ENCODE measurements around the gene EEIG2.

Gene EEIG2

DNA sequence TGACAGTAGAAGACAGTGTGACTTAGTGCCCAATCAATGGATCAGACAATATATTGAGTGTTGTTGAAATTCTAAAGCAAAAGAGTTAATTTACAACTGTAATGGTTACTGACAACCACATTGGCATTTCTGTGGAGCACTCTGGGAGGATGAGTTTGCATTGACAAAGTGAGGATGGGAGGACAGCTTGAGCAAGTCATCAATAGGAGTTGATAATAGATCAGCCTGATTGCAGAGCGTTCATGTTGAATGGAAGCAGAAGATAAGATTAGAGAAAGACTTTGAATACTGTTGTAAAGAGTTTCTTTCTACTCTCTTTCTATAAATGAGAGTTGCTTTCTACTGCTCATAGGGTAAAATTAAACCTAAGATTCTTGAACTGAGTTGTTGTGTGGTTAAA is 3.9 kb downstream of the EEIG2 start:
- Histone ChIP-seq H3K9me3 (ENCODE audit: control insufficient read depth, low read length) (no peaks in the 10 kb centered on the region), H3K4me1 (ENCODE audit: control insufficient read depth, insufficient read depth, low read length, poor library complexity, severe bottlenecking) (peaks cover 5% of the 10 kb centered on the region), H3K4me3 (ENCODE audit: extremely low read depth, insufficient read depth, low read length, poor library complexity, severe bottlenecking) (no peak overlapping the region), H3K36me3 (ENCODE audit: control insufficient read depth, insufficient read depth, low read length) (no peaks in the 10 kb centered on the region), H3K27ac (ENCODE audit: low read depth, low read length, severe bottlenecking) (no peak overlapping the region)
- 67 to 78% methylated on average over 1 of the region's 1 CpG for WGBS, 2 experiments (ENCODE audit: insufficient coverage in 2 of 2)

DNA sequence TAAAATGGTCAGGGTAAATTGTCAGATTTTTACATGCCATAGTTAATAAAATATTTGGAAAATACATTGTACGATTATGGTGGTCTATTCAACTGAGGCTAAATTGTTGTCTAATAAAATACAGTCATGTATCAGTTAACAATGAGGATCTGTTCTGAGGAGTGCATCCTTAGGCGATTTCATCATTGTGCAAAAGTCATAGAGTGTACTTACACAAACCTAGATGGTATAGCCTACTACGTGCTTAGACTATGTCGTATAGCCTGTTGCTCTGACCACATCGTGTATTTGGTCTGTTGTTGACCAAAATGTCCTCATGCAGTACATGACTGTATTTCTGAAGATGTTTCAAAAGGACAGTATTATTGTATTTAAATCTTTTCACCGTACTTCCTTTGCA is 5.2 kb downstream of the EEIG2 start:
- Histone ChIP-seq H3K36me3 (ENCODE audit: control insufficient read depth, insufficient read depth, low read length) (no peaks in the 10 kb centered on the region), H3K4me3 (ENCODE audit: extremely low read depth, insufficient read depth, low read length, poor library complexity, severe bottlenecking) (no peak overlapping the region), H3K9me3 (ENCODE audit: control insufficient read depth, low read length) (no peaks in the 10 kb centered on the region), H3K4me1 (ENCODE audit: control insufficient read depth, insufficient read depth, low read length, poor library complexity, severe bottlenecking) (no peaks in the 10 kb centered on the region), H3K27ac (ENCODE audit: low read depth, low read length, severe bottlenecking) (no peak overlapping the region)
- WGBS, 2 experiments (ENCODE audit: insufficient coverage in 2 of 2) = 97 to 100% methylated on average over 3 to 4 of the region's 6 CpGs

DNA sequence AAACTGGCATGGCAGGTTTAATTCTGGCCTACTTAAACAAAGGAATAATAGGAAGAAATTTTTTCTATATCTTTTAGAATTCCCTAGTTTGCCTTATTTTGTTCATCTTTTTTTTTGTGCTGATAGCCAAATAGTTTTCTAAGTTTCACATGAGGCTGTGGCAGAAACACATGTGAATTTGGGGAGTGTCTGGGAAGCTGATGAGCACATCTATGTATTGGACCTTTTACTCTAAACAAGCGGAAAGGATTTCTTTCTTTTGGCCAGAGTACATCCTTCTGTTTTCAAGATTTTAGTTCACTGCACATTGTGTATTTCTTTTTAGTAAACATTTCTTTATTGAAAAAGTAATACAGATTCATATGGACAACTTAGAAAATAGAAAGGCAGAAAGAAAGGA is 5.6 kb downstream of the EEIG2 start:
- H3K4me1 ChIP-seq (ENCODE audit: control insufficient read depth, insufficient read depth, low read length, poor library complexity, severe bottlenecking) = no peaks in the 10 kb centered on the region
- no CpG with 5 or more reads among the region's 1 CpG for WGBS, 2 experiments (ENCODE audit: insufficient coverage in 2 of 2)
- no peaks in the 10 kb centered on the region for H3K9me3 ChIP-seq (ENCODE audit: control insufficient read depth, low read length)
- H3K4me3 ChIP-seq (ENCODE audit: extremely low read depth, insufficient read depth, low read length, poor library complexity, severe bottlenecking) = no peak overlapping the region
- no peak overlapping the region for H3K27ac ChIP-seq (ENCODE audit: low read depth, low read length, severe bottlenecking)
- H3K36me3 ChIP-seq (ENCODE audit: control insufficient read depth, insufficient read depth, low read length) = no peaks in the 10 kb centered on the region

DNA sequence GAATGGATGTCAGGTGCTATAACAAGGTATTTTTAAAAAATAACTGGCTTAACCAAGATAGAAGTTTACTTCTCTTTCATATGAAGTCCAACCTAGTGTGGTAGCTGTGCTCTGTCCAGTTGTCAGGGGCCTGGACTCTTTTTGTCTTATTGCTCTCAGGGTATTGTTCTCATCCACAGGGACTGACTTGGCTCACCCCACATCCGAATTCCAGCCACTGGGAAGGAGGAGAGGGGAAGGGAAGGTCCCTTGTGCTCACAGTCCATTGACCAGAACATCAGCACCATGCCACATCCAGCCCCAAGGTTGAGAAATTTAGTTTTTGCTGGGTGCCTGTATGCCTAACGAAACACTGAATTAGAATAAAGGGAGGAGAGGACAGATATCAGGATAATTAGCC is 8.7 kb downstream of the EEIG2 start:
- Histone ChIP-seq H3K27ac (ENCODE audit: low read depth, low read length, severe bottlenecking) (no peak overlapping the region), H3K9me3 (ENCODE audit: control insufficient read depth, low read length) (no peaks in the 10 kb centered on the region), H3K4me3 (ENCODE audit: extremely low read depth, insufficient read depth, low read length, poor library complexity, severe bottlenecking) (no peak overlapping the region), H3K36me3 (ENCODE audit: control insufficient read depth, insufficient read depth, low read length) (peaks cover 2% of the 10 kb centered on the region), H3K4me1 (ENCODE audit: control insufficient read depth, insufficient read depth, low read length, poor library complexity, severe bottlenecking) (no peaks in the 10 kb centered on the region)
- WGBS, 2 experiments (ENCODE audit: insufficient coverage in 2 of 2) = no CpG with 5 or more reads among the region's 2 CpGs

DNA sequence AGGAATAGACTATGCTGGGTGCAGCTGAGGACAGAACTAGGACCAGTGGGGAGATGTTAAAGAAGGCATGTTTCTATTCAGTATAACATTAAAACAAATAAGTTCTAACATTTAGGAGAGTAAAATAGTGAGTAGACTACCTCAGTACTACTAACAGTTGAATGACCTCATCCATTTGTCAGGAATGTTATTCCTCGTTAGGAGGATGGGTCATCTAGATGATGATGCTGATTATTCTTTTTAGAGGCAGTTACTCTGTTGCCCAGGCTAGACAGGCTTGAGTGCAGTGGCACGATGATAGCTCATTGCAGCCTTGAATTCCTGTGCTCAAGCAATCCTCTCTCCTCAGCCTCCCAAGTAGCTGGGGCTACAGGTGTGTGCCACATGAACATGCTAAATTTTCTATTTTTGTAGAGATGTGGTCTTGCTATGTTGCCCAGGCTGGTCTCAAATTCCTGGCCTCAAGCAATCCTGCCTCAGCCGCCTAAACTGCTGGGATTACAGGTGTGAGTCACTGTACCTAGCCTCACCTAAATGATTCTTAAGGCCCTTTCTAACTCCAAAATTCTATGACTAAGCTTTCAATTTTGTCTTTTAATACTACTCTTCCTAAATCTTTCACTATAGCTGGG is 9.3 kb downstream of the EEIG2 start:
- Histone ChIP-seq H3K9me3 (ENCODE audit: control insufficient read depth, low read length) (no peaks in the 10 kb centered on the region), H3K4me3 (ENCODE audit: extremely low read depth, insufficient read depth, low read length, poor library complexity, severe bottlenecking) (no peak overlapping the region), H3K4me1 (ENCODE audit: control insufficient read depth, insufficient read depth, low read length, poor library complexity, severe bottlenecking) (no peaks in the 10 kb centered on the region), H3K27ac (ENCODE audit: low read depth, low read length, severe bottlenecking) (no peak overlapping the region), H3K36me3 (ENCODE audit: control insufficient read depth, insufficient read depth, low read length) (peaks cover 2% of the 10 kb centered on the region)
- 88 to 94% methylated on average over 1 to 2 of the region's 3 CpGs for WGBS, 2 experiments (ENCODE audit: insufficient coverage in 2 of 2)

DNA sequence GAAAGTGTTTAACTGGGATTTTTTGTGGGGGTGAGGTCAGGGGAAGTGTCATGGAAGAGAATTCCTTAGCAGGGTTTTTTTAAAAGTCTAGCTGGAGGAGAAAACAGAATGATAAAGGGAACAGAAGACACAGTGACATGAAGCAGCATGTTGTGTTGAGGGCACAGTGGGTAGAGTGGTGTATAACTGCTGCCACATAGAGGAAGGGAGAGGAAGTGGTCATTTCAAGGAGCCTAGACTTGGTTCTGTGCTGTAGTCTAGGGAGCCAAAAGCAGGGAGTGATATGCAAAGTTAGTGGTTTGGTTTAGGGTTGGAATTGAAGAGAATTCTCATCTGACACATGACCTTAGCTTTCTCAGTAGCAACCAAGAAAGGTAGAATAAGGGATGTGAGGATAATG is 10.2 kb downstream of the EEIG2 start:
- no peaks in the 10 kb centered on the region for H3K4me1 ChIP-seq (ENCODE audit: control insufficient read depth, insufficient read depth, low read length, poor library complexity, severe bottlenecking)
- no peaks in the 10 kb centered on the region for H3K9me3 ChIP-seq (ENCODE audit: control insufficient read depth, low read length)
- H3K27ac ChIP-seq (ENCODE audit: low read depth, low read length, severe bottlenecking) = no peak overlapping the region
- no peak overlapping the region for H3K4me3 ChIP-seq (ENCODE audit: extremely low read depth, insufficient read depth, low read length, poor library complexity, severe bottlenecking)
- H3K36me3 ChIP-seq (ENCODE audit: control insufficient read depth, insufficient read depth, low read length) = peaks cover 2% of the 10 kb centered on the region

DNA sequence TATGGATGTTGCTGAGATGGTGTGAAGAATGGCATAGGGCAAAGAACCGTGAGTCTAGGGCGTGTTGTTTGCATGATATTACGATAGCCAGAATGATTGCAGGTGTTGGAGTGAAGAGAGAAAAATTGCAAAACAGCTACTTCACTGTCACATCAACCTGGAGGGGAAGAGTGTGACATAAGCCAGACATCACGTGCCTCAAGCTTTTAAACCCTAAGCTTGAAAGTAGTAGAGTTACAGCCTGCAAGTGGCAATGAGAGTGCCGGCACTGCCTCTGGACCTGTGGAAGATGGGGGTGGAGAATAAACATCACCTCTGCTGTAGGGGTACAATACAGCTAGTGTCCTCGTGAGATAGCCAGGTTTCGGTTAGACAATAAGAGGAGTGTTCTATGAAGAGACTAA is 11.1 kb downstream of the EEIG2 start:
- Histone ChIP-seq H3K4me1 (ENCODE audit: control insufficient read depth, insufficient read depth, low read length, poor library complexity, severe bottlenecking) (no peaks in the 10 kb centered on the region), H3K27ac (ENCODE audit: low read depth, low read length, severe bottlenecking) (no peak overlapping the region), H3K9me3 (ENCODE audit: control insufficient read depth, low read length) (no peaks in the 10 kb centered on the region), H3K4me3 (ENCODE audit: extremely low read depth, insufficient read depth, low read length, poor library complexity, severe bottlenecking) (no peak overlapping the region), H3K36me3 (ENCODE audit: control insufficient read depth, insufficient read depth, low read length) (peaks cover 2% of the 10 kb centered on the region)
- WGBS, 2 experiments (ENCODE audit: insufficient coverage in 2 of 2) = 81 to 92% methylated on average over 5 to 6 of the region's 7 CpGs

DNA sequence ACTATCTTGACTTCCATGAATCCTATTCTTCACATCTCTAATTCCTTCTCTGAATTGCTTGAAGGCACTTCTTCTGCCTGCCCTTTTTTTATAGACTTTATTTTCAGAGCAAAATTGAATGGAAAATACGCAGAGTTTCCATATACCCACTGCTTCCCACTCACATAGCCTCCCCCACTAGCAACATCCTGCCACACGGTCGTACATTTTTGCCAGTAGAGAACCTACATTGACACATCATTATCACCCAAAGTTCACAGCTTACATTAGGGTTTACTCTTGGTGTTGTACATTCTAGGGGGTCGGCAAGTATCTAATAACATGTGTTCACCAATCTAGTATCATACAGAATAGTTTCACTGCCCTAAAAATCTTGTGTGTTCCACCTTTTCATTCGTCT is 12.3 kb downstream of the EEIG2 start:
- peaks cover 2% of the 10 kb centered on the region for H3K36me3 ChIP-seq (ENCODE audit: control insufficient read depth, insufficient read depth, low read length)
- no peaks in the 10 kb centered on the region for H3K9me3 ChIP-seq (ENCODE audit: control insufficient read depth, low read length)
- no peak overlapping the region for H3K27ac ChIP-seq (ENCODE audit: low read depth, low read length, severe bottlenecking)
- H3K4me1 ChIP-seq (ENCODE audit: control insufficient read depth, insufficient read depth, low read length, poor library complexity, severe bottlenecking) = no peaks in the 10 kb centered on the region
- 88 to 100% methylated on average over 1 to 2 of the region's 5 CpGs for WGBS, 2 experiments (ENCODE audit: insufficient coverage in 2 of 2)
- H3K4me3 ChIP-seq (ENCODE audit: extremely low read depth, insufficient read depth, low read length, poor library complexity, severe bottlenecking) = no peak overlapping the region

DNA sequence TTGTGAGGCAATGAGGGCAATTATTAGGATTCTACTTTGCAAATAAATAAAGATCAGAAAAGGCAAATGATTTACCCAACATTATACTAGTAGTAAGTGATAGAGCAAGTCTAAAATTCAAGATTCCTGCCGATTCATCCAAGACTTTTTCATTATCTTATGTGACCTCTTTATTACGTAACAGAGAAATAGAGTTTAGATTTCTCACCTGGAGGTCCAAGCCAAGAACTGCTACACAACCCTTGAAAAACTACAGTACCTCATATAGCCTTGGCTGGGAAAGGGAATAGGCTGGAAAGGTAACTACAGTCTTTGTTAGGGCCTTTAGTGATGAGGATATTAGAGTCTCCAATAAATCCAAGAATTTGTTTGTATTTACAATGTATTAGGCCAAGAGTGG is 13.3 kb downstream of the EEIG2 start:
- 80% methylated on average over 1 of the region's 2 CpGs; no CpG with 5 or more reads in 1 of the 2 experiments for WGBS, 2 experiments (ENCODE audit: insufficient coverage in 2 of 2)
- H3K27ac ChIP-seq (ENCODE audit: low read depth, low read length, severe bottlenecking) = no peak overlapping the region
- H3K4me1 ChIP-seq (ENCODE audit: control insufficient read depth, insufficient read depth, low read length, poor library complexity, severe bottlenecking) = no peaks in the 10 kb centered on the region
- H3K9me3 ChIP-seq (ENCODE audit: control insufficient read depth, low read length) = no peaks in the 10 kb centered on the region
- peaks cover 2% of the 10 kb centered on the region for H3K36me3 ChIP-seq (ENCODE audit: control insufficient read depth, insufficient read depth, low read length)
- no peak overlapping the region for H3K4me3 ChIP-seq (ENCODE audit: extremely low read depth, insufficient read depth, low read length, poor library complexity, severe bottlenecking)

DNA sequence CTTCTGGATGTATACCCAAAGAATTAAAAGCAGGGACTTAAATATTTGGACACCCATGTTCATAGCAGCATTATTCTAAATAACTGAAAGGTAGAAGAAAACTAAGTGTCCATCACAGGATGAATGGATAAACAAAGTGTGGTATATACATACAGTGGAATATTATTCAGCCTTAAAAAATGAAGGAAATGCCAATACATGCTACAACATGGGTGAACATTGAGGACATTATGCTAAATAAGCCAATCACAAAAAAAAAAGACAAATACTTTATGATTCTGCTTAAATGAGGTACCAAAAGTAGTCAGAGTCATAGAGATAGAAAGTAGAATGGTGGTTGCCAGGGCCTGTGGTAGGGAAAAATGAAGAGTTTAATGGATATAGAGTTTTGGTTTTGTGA is 14.1 kb downstream of the EEIG2 start:
- no peak overlapping the region for H3K4me3 ChIP-seq (ENCODE audit: extremely low read depth, insufficient read depth, low read length, poor library complexity, severe bottlenecking)
- H3K9me3 ChIP-seq (ENCODE audit: control insufficient read depth, low read length) = no peaks in the 10 kb centered on the region
- H3K36me3 ChIP-seq (ENCODE audit: control insufficient read depth, insufficient read depth, low read length) = peaks cover 2% of the 10 kb centered on the region
- no peak overlapping the region for H3K27ac ChIP-seq (ENCODE audit: low read depth, low read length, severe bottlenecking)
- no peaks in the 10 kb centered on the region for H3K4me1 ChIP-seq (ENCODE audit: control insufficient read depth, insufficient read depth, low read length, poor library complexity, severe bottlenecking)

DNA sequence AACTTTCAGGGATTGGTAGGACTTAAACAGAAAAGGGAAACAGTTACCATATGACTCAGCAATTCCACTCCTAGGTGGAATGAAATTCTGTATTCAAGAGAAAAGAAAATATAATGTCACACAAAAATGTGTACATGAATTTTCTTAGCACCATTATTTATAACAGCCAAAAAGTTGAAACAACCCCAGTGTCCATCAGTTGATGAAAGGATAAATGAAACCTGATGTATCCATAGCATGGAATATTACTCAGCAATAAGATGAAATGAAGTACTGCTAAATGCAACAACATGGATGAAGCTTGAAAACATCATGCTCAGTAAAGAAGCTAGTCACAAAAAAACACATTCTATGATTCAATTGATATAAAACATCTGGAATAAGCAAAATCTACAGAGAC is 15.5 kb downstream of the EEIG2 start:
- Histone ChIP-seq H3K4me3 (ENCODE audit: extremely low read depth, insufficient read depth, low read length, poor library complexity, severe bottlenecking) (no peak overlapping the region), H3K4me1 (ENCODE audit: control insufficient read depth, insufficient read depth, low read length, poor library complexity, severe bottlenecking) (no peaks in the 10 kb centered on the region), H3K27ac (ENCODE audit: low read depth, low read length, severe bottlenecking) (no peak overlapping the region), H3K36me3 (ENCODE audit: control insufficient read depth, insufficient read depth, low read length) (peaks cover 2% of the 10 kb centered on the region), H3K9me3 (ENCODE audit: control insufficient read depth, low read length) (peaks cover 6% of the 10 kb centered on the region)
